ENCODE results near the gene TUBB6. TPM values are rescaled to one million over a fixed set of nuclear protein-coding genes. Genes with fewer than 3 reads are reported as not detected.

The TUBB6 gene
- total and polyA plus RNA-seq, 2 donors from 2014 or later, result 25.9 to 98.9 TPM

DNA sequence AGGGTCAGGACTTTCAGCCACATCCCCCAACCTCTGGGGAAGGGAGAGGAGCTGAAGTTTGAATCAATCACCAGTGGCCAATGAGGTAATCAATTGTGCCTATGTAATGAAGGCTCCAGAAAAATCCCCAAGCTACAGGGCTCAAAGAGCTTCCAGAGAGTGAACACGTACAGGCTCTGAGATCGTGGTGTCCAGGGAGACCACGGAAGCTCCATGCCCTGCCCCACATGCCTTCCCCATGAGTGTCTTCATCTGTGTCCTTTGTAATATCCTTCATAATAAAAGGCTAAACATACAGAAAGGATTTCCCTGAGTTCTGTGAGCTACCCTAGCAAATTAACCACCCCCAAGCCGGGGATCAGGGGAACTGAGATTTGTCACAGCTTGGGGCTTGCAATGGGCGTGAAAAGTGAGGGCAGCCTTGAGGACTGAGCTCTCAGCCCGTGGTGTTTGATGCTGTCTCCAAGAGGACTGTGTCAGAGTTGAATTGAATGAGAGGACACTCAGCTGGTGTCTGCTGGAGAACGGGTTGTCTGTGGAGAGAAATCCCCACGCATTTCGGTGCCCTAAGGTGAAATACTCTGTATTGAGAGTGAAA, 25.5 kb upstream of the TUBB6 start:
- intact Hi-C loops (cut with DNase I), result no loop called here
- H3K9ac ChIP-seq (ENCODE audit: low read length in 3 of 3), result no peak overlapping the region
- FAIRE-seq, result no peak

DNA sequence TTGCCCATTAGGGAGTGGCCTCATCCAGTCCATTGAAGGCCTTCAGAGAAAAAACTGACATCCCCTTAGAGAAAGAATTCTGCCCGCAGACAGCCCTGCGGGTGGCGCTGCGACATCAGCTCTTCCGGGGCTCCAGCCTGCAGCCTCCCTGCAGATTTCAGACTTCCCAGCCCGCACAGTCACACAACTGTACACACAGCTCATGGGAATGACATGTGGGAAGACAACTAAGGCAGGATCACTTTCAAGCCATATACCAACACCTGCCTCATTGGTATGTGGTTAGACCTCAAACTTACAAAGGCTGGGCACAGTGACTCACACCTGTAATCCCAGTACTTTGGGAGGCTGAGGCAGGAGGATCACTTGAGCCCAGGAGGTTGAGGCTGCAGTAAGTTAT, 24.8 kb upstream of the TUBB6 start:
- Histone ChIP-seq H3K4me1 (ENCODE audit: control insufficient read depth in 2 of 3, insufficient read depth in 2 of 3, low read depth in 1 of 3, low read length in 3 of 3) (peaks cover 3 to 5% (median 3%) of the 10 kb centered on the region in 3 donors), H3K9ac (ENCODE audit: low read length in 3 of 3) (no peak overlapping the region), H3K4me3 (ENCODE audit: low read length in 3 of 3) (no peak overlapping the region), H3K27me3 (ENCODE audit: control insufficient read depth, insufficient read depth, low read length) (no peaks in the 10 kb centered on the region), H3K36me3 (ENCODE audit: control insufficient read depth in 2 of 3, insufficient read depth in 3 of 3, low read length in 3 of 3) (no peaks in the 10 kb centered on the region), H3K9me3 (ENCODE audit: control insufficient read depth in 2 of 3, insufficient read depth in 1 of 3, low read length in 3 of 3) (no peaks in the 10 kb centered on the region), H3K27ac (ENCODE audit: low read depth in 2 of 2, low read length in 2 of 2) (no peak overlapping the region)
- intact Hi-C loops (cut with DNase I), result no loop called here
- no peak for TF ChIP-seq CTCF (IDR thresholded peaks at IDR 0.05; ENCODE audit: borderline replicate concordance, extremely low read depth, insufficient read depth)
- FAIRE-seq (no peak), DNase-seq (no peak)

More for the DNA sequence above, 25.5 kb upstream of the TUBB6 start:
- no peak for TF ChIP-seq CTCF (IDR thresholded peaks at IDR 0.05; ENCODE audit: borderline replicate concordance, extremely low read depth, insufficient read depth)
- no peaks in the 10 kb centered on the region for H3K36me3 ChIP-seq (ENCODE audit: control insufficient read depth in 2 of 3, insufficient read depth in 3 of 3, low read length in 3 of 3)
- no peaks in the 10 kb centered on the region for H3K27me3 ChIP-seq (ENCODE audit: control insufficient read depth, insufficient read depth, low read length)
- DNase-seq, result no peak
- H3K4me1 ChIP-seq (ENCODE audit: control insufficient read depth in 2 of 3, insufficient read depth in 2 of 3, low read depth in 1 of 3, low read length in 3 of 3), result peaks cover 0 to 5% (median 3%) of the 10 kb centered on the region in 3 donors
- no peaks in the 10 kb centered on the region for H3K9me3 ChIP-seq (ENCODE audit: control insufficient read depth in 2 of 3, insufficient read depth in 1 of 3, low read length in 3 of 3)
- no peak overlapping the region for H3K27ac ChIP-seq (ENCODE audit: low read depth in 2 of 2, low read length in 2 of 2)
- no peak overlapping the region for H3K4me3 ChIP-seq (ENCODE audit: low read length in 3 of 3)

GRCh38 chr18:12283666-12284065, 24.4 kb upstream of the TUBB6 start:
- no peak overlapping the region for H3K9ac ChIP-seq (ENCODE audit: low read length in 3 of 3)
- H3K27me3 ChIP-seq (ENCODE audit: control insufficient read depth, insufficient read depth, low read length), result no peaks in the 10 kb centered on the region
- TF ChIP-seq CTCF (IDR thresholded peaks at IDR 0.05; ENCODE audit: borderline replicate concordance, extremely low read depth, insufficient read depth), result no peak
- FAIRE-seq (no peak), DNase-seq (no peak)
- H3K9me3 ChIP-seq (ENCODE audit: control insufficient read depth in 2 of 3, insufficient read depth in 1 of 3, low read length in 3 of 3), result no peaks in the 10 kb centered on the region
- H3K4me3 ChIP-seq (ENCODE audit: low read length in 3 of 3), result no peak overlapping the region
- H3K4me1 ChIP-seq (ENCODE audit: control insufficient read depth in 2 of 3, insufficient read depth in 2 of 3, low read depth in 1 of 3, low read length in 3 of 3), result peaks cover 0 to 7% (median 7%) of the 10 kb centered on the region in 3 donors
- no peak overlapping the region for H3K27ac ChIP-seq (ENCODE audit: low read depth in 2 of 2, low read length in 2 of 2)
- intact Hi-C loops (cut with DNase I), result no loop called here
- no peaks in the 10 kb centered on the region for H3K36me3 ChIP-seq (ENCODE audit: control insufficient read depth in 2 of 3, insufficient read depth in 3 of 3, low read length in 3 of 3)
